GM23338 (cell line): Measurements from ENCODE around the gene RAPGEF5. TPM values are rescaled to one million over a fixed set of nuclear protein-coding genes. Genes with fewer than 3 reads are reported as not detected.

Experiments used
- ATAC-seq: fragments of 200-7000 bp; cut with Tn5 transposase; 3 replicates; pipeline ENCODE4 v1.9.1; 2020
- DNase-seq: peaks from one replicate; pipeline ENCODE4 v3.0.0-alpha.2; 2015; ENCODE audit warnings: low spot score
- H2AFZ ChIP-seq: fragments of 200-600 bp; sonication (generic); 2 replicates; pipeline ENCODE4 v1.8.0; 2016; ENCODE audit warnings: antibody characterized with exemption, mild to moderate bottlenecking, moderate library complexity
- H3F3A ChIP-seq: fragments of 200-600 bp; sonication (generic); replicated peaks from 2 replicates; pipeline ENCODE4 v1.8.0; 2017; ENCODE audit warnings: antibody characterized with exemption, mixed run types, low read depth
- H3K27ac ChIP-seq: fragments of 200-600 bp; sonication (generic); 2 replicates; pipeline ENCODE4 v1.6.1; 2016; ENCODE audit warnings: low read depth
- H3K27me3 ChIP-seq: fragments of 200-600 bp; sonication (generic); 2 replicates; pipeline ENCODE4 v1.8.0; 2016; ENCODE audit warnings: mild to moderate bottlenecking, mixed run types, moderate library complexity; ENCODE audit not compliant: insufficient read depth
- H3K36me3 ChIP-seq: fragments of 200-600 bp; sonication (generic); 2 replicates; pipeline ENCODE4 v1.8.0; 2016; ENCODE audit warnings: mild to moderate bottlenecking; ENCODE audit not compliant: insufficient read depth
- H3K4me1 ChIP-seq: fragments of 200-600 bp; sonication (generic); 2 replicates; pipeline ENCODE4 v1.8.0; 2016; ENCODE audit warnings: mild to moderate bottlenecking, moderate library complexity; ENCODE audit not compliant: insufficient read depth
- H3K4me2 ChIP-seq: fragments of 200-600 bp; sonication (generic); 2 replicates; pipeline ENCODE4 v1.7.1; 2017; ENCODE audit warnings: mixed run types
- H3K4me3 ChIP-seq: fragments of 200-600 bp; sonication (generic); 2 replicates; pipeline ENCODE4 v1.6.1; 2016; ENCODE audit warnings: mixed run types
- H3K79me2 ChIP-seq: fragments of 200-600 bp; sonication (generic); replicated peaks from 2 replicates; pipeline ENCODE4 v1.8.0; 2017; ENCODE audit warnings: mild to moderate bottlenecking; ENCODE audit not compliant: insufficient read depth
- H3K9me2 ChIP-seq: fragments of 200-600 bp; sonication (generic); 2 replicates; pipeline ENCODE4 v1.8.0; 2017; ENCODE audit not compliant: insufficient read depth
- H4K20me1 ChIP-seq: fragments of 200-600 bp; sonication (generic); replicated peaks from 2 replicates; pipeline ENCODE4 v1.8.0; 2017; ENCODE audit warnings: mild to moderate bottlenecking; ENCODE audit not compliant: insufficient read depth
- H3K27ac Mint-ChIP-seq: 2 replicates; pipeline ENCODE4 v1.8.0; 2020; ENCODE audit warnings: inconsistent platforms, mild to moderate bottlenecking, moderate library complexity, mixed read lengths
- H3K27me3 Mint-ChIP-seq: 3 replicates; pipeline ENCODE4 v1.8.0; 2022; ENCODE audit warnings: low read depth, mild to moderate bottlenecking, moderate library complexity, mixed read lengths, inconsistent platforms; ENCODE audit not compliant: insufficient read depth, poor library complexity
- H3K36me3 Mint-ChIP-seq: 3 replicates; pipeline ENCODE4 v1.8.0; 2021; ENCODE audit warnings: low read depth, mild to moderate bottlenecking, inconsistent platforms, moderate library complexity, mixed read lengths
- H3K4me1 Mint-ChIP-seq: 3 replicates; pipeline ENCODE4 v1.8.0; 2020; ENCODE audit warnings: mild to moderate bottlenecking, inconsistent platforms, mixed read lengths
- H3K4me3 Mint-ChIP-seq: 3 replicates; pipeline ENCODE4 v1.8.0; 2021; ENCODE audit warnings: moderate library complexity, mild to moderate bottlenecking, inconsistent platforms, mixed read lengths
- H3K9me3 Mint-ChIP-seq: 3 replicates; pipeline ENCODE4 v1.8.0; 2020; ENCODE audit warnings: moderate library complexity, mild to moderate bottlenecking, inconsistent platforms, mixed read lengths
- CREB1 ChIP-seq: fragments of 250-450 bp; sonication (Bioruptor Pico); IDR thresholded peaks from 2 replicates; pipeline ENCODE4 v1.5.0; 2020; ENCODE audit warnings: low read depth, mild to moderate bottlenecking, moderate library complexity
- CTCF ChIP-seq, 2 experiments: fragments of 200-600 bp in 1 of 2; sonication (generic) in 1 of 2; conservative IDR thresholded peaks; 2 replicates each; pipeline versions ENCODE4 v1.5.1 to v1.6.1; 2016 to 2017; ENCODE audit warnings: antibody characterized with exemption in 2 of 2, low read depth in 2 of 2, mild to moderate bottlenecking in 2 of 2, moderate library complexity in 1 of 2
- ETS1 ChIP-seq: IDR thresholded peaks from 2 replicates; pipeline ENCODE4 v1.6.1; 2016; ENCODE audit warnings: antibody characterized with exemption
- EZH2 ChIP-seq: fragments of 200-600 bp; sonication (generic); IDR thresholded peaks from one replicate; pipeline ENCODE4 v1.8.0; 2017; ENCODE audit warnings: antibody characterized with exemption, mild to moderate bottlenecking, low read depth; ENCODE audit not compliant: unreplicated experiment
- EZH2phosphoT487 ChIP-seq: fragments of 200-600 bp; sonication (generic); IDR thresholded peaks from one replicate; pipeline ENCODE4 v1.8.1; 2018; ENCODE audit warnings: antibody characterized with exemption; ENCODE audit not compliant: unreplicated experiment
- JUNB ChIP-seq: IDR thresholded peaks from one replicate; pipeline ENCODE4 v1.6.1; 2016; ENCODE audit warnings: antibody characterized with exemption; ENCODE audit not compliant: unreplicated experiment
- POLR2AphosphoS5 ChIP-seq: IDR thresholded peaks from 2 replicates; pipeline ENCODE4 v1.6.1; 2016; ENCODE audit warnings: antibody characterized with exemption, low read depth
- STAT1 ChIP-seq: IDR thresholded peaks from one replicate; pipeline ENCODE4 v1.6.1; 2016; ENCODE audit warnings: antibody characterized with exemption; ENCODE audit not compliant: unreplicated experiment
- ZNF462 ChIP-seq: fragments of 250-450 bp; sonication (Bioruptor Pico); IDR thresholded peaks from 2 replicates; pipeline ENCODE4 v1.5.0; 2020; ENCODE audit warnings: mild to moderate bottlenecking, moderate library complexity
- polyA plus RNA-seq: library from polyadenylated mRNA; unstranded; fragments of >200 nt; fragmentation: Nextera tagmentation; extraction: Ambion mirVana; gene quantifications from 2 replicates; pipeline ENCODE4 v1.2.1, GENCODE V29; 2016
- total RNA-seq: library from RNA; depleted of rRNA; stranded (reverse); fragments of >200 nt; shearing (Covaris generic); gene quantifications from 2 replicates; pipeline ENCODE4 v1.2.3, GENCODE V29; 2014

The RAPGEF5 gene
- total and polyA plus RNA-seq, 2 experiments from 2014 or later: 6.3 to 13.1 TPM

- H3K4me1 ChIP-seq: no peaks in the 10 kb centered on the region
- no peaks in the 10 kb centered on the region for H3K36me3 ChIP-seq
- Mint-ChIP-seq H3K36me3 (peaks cover 11% of the 10 kb centered on the region; the same call in 1 of the 3 replicates), H3K4me3 (no peak overlapping the region), H3K9me3 (no peaks in the 10 kb centered on the region; the same call in 2 of the 3 replicates), H3K27me3 (no peaks in the 10 kb centered on the region), H3K4me1 (no peaks in the 10 kb centered on the region), H3K27ac (no peak overlapping the region)
- H2AFZ ChIP-seq: no peak overlapping the region
- H3K4me3 ChIP-seq: no peak overlapping the region
- DNase-seq (peak; percentile 38), ATAC-seq (peak; percentile 71)
- no peak for TF ChIP-seq ETS1
- TF ChIP-seq CTCF (conservative IDR thresholded peaks at IDR 0.05; ENCODE audit: low read depth in 2 of 2): 0 out of 4 replicates have a peak, but pooled peaks of 1 of the 2 experiments have one; percentile 15
- no peak overlapping the region for H3K27ac ChIP-seq
- H3K9me2 ChIP-seq: no peaks in the 10 kb centered on the region
- H3F3A ChIP-seq: no peaks in the 10 kb centered on the region
- H4K20me1 ChIP-seq: no peaks in the 10 kb centered on the region
- H3K4me2 ChIP-seq: no peak overlapping the region
- no peaks in the 10 kb centered on the region for H3K27me3 ChIP-seq
- no peaks in the 10 kb centered on the region for H3K79me2 ChIP-seq
Measured at GRCh38 chr7:22277375-22277774, 79.6 kb downstream of the RAPGEF5 start.

- Histone ChIP-seq H3K27me3 (no peaks in the 10 kb centered on the region), H3K9me2 (no peaks in the 10 kb centered on the region), H3K4me1 (no peaks in the 10 kb centered on the region), H3F3A (no peaks in the 10 kb centered on the region), H3K36me3 (no peaks in the 10 kb centered on the region), H3K4me3 (no peak overlapping the region), H3K4me2 (no peak overlapping the region), H2AFZ (no peak overlapping the region), H4K20me1 (no peaks in the 10 kb centered on the region), H3K27ac (no peak overlapping the region), H3K79me2 (no peaks in the 10 kb centered on the region)
- Mint-ChIP-seq H3K27ac (no peak overlapping the region), H3K4me3 (no peak overlapping the region), H3K4me1 (no peaks in the 10 kb centered on the region), H3K27me3 (no peaks in the 10 kb centered on the region), H3K9me3 (no peaks in the 10 kb centered on the region; the same call in 2 of the 3 replicates), H3K36me3 (peaks cover 11% of the 10 kb centered on the region; the same call in 1 of the 3 replicates)
- DNase-seq (no peak), ATAC-seq (no peak)
- no peak for TF ChIP-seq POLR2AphosphoS5
- TF ChIP-seq ETS1: no peak
- no peak for TF ChIP-seq EZH2
- no peak for TF ChIP-seq JUNB
- TF ChIP-seq EZH2phosphoT487: no peak
- no peak for TF ChIP-seq CREB1 (CRISPR knock-in tag)
- TF ChIP-seq STAT1: no peak
- TF ChIP-seq ZNF462: no peak
Measured at GRCh38 chr7:22275661-22276060, 81.3 kb downstream of the RAPGEF5 start.
